Skin of body (tissue), 2 donors: ENCODE data around the gene ETV6. TPM values are rescaled to one million over a fixed set of nuclear protein-coding genes. Genes with fewer than 3 reads are reported as not detected.
A peak's percentile ranks its signal among the peaks of the same experiment; 100 is the strongest.

Source experiments
- DNase-seq: peaks from one replicate; lab custom pipeline; 2025; lab: John Stamatoyannopoulos, UW
- total RNA-seq: library from RNA; depleted of rRNA; stranded (reverse); fragments of >200 nt; gene quantifications from one replicate; pipeline ENCODE4 v1.2.3, GENCODE V29; 2014

Gene ETV6
- total RNA-seq, 1 donor from 2014 or later: 9.0 TPM

DNA sequence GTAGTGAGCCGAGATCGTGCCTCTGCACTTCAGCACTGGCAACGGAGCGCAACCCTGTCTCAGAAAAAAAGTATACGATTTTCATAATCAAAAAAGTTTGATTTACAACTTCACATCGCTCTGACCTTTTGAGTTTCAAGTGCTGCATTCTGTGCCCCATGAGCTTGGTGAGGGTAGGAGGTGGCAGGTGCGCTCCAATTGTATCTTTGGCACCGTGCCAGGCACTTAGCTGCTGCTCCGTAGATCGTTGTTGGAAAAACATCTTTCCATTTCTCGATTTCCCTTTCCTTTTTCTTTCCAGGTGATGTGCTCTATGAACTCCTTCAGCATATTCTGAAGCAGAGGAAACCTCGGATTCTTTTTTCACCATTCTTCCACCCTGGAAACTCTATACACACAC, 203.7 kb downstream of the ETV6 start:
- DNase-seq: no peak

DNA sequence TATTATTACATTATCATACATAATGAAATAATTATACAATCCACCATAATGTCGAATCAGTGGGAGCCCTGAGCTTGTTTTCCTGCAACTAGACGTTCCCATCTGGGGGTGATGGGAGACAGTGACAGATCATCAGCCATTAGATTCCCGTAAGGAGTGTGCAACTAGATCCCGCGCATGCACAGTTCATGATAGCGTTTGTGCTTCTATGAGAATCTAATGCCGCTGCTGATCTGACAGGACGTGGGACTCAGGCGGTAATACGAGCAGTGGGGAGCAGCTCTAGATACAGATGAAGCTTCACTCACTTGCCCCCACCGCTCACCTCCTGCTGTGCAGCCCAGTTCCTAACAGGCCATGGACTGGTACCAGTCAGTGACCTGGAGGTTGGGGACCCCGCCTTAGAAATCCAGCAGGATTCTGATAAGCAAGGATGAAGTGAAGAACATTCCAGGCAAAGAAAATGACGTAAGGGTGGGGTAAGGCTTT, 204.6 kb downstream of the ETV6 start:
- DNase-seq: no peak

DNA sequence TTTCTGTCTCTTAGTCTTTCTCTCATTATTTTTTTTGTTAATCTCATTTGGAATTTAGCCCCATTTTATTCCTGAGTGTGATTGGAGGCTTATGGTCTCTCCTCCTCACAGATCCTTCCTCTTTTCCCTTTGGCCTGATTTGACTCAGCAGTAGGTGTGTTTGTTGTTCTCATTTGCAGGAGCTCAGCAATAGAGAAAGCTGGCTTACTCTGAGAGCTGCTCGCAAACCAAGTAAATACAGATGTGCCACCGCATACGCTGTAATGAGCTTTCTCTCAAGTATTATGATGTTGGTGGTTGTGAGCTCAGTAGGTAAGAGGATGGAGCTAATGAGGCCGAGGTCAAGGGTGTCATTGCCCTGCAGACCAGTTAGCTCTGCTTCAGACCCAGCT, 206.5 kb downstream of the ETV6 start:
- no peak for DNase-seq

DNA sequence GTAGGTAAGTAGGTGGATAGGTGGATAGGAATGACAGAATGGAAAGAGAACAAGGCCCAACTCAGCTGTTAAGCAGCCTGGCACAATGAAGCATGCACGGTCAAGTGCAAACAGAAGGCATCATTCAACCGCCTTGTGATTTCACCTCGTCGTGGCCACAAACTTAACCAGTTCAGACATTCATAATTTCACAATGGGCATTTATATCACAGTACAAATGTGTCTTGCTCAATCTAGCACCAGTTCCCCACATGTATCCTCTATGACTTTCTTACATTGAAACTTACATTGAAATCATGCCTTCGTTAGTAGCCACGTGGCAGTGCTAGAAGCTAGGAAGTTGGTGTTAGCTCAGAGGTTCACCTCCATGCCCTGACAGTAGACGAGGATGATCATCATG, 207.5 kb downstream of the ETV6 start:
- DNase-seq: no peak

DNA sequence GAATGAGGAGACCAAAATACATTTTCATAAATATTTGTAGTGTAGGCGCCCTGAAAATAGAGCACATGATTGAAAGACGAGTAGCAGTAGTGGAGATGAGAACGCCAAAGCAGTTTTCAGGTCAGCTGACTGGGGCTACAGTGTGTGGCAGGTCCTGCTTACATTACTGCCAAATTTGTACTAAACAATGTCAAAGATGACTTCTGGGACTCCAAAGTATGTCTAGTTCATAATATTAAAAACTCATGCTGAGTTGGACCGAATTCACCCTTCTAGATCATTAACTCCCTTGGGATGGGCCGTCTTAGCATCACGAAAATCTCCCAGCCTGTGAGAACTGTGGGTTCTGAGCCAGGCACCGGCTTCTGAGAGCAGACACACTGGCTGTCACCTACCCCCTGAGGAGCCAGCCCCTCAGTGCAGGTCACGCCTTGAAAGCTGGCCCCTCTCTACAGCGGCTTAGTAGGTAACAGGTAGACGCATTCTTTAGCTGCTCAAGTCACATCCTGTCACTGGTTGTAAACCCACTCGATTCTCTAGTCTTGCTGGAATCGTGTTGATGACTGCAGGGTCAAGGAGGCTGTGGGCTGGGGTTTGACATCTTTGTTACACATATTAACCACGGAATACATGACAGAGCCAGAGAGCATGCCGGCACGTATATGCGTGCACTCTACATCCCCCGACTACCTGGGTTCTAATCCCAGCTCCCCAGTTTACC, 210.4 kb downstream of the ETV6 start:
- peak; percentile 10 for DNase-seq

DNA sequence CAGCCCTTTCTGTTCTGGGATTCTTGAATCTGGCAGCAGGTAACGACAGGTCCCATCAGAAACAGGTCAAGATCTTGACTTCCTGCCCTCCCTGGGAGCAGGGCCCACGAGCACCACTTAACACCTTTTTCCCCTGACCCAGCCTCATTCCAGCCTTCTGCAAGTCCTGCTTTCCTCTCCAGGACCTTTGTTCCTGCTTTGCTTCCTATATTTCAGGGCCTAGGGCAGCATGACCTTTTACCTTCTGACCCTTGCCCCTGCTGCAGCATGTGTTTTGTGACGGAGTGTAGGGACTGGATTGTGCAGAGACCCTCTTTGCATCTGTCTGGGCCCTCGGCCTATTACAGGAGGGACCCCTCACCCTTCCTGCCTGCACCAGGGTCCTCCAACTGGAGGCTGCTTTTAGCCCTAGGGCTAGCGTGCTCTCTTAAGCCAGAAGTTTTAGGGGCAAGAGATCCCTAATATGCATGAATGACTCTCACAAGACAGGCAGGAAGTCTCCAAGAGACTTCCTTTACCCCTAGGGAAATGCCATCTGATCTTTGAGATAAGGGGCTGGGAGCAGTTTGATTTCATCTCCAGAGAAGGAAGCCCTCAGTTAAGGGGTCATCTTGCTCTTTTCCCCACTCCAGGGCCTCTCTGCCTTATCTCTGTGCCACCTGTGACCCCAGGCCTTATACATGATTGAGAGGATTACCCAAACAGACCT, 211.8 kb downstream of the ETV6 start:
- no peak for DNase-seq

DNA sequence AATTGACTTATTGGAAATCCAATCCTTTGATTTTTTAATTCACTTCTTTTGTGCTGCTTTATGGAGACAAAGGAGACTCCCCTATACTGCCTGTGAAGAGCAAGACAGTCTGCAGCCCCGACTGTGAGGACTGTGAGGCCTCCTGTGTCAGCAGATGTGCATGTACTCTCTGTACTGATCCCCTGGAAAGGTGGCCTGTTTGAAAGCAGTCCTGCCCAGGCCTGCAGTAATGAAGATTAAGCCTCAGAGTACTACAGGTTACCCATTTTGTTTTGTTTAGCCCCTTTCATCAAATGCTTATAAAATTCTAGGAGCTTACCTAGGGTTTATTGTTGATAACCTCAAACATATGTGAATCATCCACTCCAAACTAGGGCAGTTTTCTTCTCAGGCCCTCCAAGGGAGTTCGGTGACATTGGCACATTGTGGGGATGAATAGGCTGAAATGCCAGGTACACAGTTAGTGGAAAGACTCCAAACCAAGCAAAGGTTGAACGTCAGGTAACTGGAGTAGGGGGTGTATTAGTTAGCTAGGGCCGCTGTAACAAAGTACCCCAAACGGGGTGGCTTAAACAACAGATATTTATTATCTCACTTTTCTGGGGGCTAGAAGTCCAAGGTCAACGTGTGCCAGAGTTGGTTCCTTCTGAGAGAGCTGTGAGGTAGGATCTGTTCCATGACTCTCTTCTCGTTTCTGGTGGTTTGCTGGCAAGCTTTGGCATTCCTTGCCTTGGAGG, 212.6 kb downstream of the ETV6 start:
- DNase-seq: no peak

DNA sequence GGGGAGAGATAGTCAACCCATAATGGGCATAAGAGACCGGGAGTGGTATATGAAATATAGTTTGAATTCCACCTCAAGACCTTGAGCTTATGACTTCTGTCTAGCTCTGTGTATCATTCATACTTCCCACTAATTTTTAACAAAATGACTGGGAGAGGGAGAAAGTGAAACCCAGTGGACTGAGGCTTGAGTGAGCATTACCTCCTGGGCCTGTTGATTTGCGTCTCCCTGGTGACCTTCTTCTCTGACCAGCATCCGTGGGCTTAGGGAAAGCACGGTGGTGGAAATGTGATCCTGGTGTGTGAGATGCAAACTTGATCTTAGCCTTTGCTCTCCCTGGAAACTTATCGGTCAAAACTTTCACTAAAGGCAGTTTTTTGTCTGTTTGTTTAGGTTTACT, 213.3 kb downstream of the ETV6 start:
- no peak for DNase-seq

DNA sequence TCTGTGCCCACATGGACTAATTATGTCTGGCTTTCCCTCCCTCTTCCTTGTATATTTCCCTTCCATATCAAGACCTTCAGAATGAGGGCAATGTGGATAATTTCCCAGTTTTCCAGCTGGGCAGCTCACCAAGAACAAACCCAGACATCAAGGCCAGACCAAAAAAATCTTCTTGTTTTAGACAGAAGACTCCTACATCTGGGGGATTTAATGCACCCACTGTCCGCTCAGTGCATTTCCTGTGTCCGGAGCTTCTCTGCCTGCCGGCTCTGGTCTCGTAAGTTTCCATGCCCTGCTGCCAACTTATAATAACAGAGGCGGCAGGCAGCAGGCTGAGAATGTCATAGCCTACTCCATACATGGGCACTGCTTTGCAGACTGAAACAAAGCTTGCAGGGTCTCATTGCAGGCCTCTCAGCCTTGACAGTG, 214.0 kb downstream of the ETV6 start:
- peak; percentile 25 for DNase-seq

DNA sequence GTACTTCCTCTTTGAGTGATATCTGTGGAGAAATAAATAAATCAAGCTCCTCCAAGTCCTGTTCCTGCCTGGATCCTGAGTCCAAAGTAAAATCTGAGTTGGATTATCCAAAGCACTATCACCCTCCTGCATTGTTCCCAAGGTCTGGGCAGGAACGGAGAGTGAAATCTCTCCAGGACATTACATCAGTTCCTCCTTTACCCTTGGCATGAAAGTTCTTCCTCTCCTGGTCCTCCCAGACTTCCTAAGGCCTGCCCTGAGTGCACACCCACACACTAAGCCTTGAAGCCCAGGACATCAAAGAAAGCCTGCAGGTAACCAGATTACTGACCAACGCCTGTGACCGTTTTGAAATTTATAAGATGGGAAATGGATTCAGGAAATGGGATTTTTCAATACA, 214.5 kb downstream of the ETV6 start:
- DNase-seq: peak; percentile 34

DNA sequence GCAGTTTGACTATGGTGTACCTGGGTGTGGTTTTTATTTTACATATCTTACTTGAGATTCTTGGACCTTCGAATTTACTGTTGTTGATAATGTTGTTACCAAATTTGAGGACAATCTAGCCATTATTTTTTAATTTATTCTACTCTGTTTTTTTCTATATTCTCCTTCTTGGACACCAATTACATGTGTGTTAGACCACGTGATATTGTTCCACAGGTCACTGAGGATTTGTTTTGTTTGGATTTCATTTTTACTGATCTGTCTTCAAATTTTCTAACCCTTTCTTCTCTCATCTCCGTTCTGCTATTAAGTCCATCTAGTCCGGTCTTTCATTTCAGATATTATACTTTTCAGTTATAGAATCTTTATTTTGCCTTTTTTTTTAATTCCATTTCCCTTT, 216.3 kb downstream of the ETV6 start:
- DNase-seq: no peak

DNA sequence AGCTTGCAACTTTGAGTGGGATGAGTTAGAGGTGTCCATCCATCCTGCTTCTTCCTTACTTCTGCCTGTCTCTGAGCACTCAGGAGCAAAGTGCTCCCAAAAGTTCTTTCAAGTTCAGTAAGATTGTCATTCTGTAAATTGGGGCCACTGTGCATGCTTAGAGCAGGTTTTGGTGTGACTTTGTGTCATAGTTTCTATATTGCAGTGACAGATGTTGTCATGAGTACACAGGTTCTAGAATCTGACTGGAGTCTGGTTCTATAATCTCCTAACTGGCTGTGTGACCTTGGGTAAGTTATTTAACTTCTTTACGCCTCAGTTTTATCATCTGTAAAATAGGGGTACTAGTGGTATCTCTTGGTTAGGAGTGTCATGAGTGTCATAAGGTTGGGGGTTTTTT, 218.6 kb downstream of the ETV6 start:
- no peak for DNase-seq

DNA sequence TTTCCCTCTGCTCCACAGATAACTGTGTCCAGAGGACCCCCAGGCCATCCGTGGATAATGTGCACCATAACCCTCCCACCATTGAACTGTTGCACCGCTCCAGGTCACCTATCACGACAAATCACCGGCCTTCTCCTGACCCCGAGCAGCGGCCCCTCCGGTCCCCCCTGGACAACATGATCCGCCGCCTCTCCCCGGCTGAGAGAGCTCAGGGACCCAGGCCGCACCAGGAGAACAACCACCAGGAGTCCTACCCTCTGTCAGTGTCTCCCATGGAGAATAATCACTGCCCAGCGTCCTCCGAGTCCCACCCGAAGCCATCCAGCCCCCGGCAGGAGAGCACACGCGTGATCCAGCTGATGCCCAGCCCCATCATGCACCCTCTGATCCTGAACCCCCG, 219.9 kb downstream of the ETV6 start:
- DNase-seq: no peak

DNA sequence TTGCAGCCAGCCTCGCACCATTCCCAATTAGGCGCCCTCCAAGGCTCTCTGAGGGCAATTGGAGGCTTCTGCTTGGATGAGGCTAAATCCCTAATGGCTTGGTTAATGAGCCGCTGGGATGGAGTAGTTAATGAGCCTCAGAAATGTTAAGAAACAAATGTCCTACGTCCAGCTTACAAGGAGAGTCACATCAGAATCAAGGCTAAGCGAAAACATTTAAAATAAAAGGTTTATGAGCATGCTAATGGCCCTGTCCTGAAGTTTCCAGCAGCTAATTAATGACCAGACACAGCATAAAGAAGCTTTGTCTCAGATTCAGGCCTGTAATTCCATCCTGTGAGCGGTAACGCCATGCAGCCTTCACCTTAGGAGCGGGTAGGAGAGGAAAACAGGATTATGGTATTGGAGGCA, 220.6 kb downstream of the ETV6 start:
- DNase-seq: no peak

DNA sequence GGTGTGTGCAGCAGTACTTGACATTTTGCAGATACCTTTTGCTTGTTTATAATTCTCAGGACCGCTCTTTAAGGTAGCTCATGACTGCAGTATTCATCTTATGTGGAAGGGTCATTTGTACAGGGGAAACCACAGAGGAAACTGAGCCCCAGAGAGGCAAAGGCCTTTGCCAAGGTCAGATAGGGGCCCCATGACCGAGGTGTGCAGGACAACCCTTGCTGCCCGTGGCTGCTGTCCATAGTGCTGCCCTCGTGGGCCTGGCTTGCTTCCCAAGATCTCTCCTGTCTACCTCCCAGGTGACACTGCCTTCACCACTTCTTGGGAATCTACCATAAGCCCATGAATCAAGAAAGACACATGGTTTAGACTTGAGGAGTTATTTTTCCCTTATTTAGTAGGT, 222.6 kb downstream of the ETV6 start:
- no peak for DNase-seq

DNA sequence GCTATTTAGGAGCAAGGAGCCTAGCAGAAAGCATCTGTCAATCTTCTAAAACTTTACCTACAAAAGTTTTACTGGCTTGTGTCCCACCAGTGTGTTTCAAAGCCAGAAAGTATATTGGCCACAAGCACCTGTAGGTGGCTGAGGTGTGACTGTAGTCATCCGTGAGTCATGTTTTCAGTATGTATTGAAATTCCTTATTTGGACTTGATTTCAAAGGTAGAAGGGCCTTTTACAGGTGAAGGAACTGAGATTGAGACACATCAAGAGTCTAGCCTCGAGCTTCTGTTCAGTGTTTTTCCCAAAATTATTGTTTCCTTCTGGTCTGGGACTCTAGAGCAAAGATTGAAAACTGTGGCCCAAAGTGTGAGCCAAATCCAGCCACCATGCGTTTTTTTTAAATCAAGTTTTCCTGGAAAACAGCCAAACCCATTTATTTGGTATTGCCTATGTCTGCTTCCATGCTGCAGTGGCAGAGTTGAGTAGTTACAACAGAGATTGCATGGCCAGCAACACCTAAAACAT, 226.0 kb downstream of the ETV6 start:
- no peak for DNase-seq

DNA sequence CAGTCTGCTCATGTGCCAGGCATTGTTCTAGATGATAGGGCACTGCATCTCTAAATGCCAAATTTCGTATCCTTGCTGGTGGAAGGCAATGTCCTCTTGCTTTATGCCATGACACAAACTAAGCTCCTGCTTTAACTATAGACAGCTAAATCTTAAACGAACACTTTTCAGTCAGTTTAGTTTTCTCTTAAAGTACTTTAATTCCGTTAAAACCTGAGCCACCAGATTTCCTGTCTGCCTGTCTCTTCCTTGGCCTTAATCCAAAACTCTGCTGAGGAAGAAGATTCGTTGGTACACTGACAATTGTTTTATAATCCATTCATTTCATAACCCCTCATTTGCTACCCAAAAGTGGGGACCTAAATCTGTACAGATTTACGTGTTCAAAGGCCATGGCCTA, 226.8 kb downstream of the ETV6 start:
- no peak for DNase-seq

DNA sequence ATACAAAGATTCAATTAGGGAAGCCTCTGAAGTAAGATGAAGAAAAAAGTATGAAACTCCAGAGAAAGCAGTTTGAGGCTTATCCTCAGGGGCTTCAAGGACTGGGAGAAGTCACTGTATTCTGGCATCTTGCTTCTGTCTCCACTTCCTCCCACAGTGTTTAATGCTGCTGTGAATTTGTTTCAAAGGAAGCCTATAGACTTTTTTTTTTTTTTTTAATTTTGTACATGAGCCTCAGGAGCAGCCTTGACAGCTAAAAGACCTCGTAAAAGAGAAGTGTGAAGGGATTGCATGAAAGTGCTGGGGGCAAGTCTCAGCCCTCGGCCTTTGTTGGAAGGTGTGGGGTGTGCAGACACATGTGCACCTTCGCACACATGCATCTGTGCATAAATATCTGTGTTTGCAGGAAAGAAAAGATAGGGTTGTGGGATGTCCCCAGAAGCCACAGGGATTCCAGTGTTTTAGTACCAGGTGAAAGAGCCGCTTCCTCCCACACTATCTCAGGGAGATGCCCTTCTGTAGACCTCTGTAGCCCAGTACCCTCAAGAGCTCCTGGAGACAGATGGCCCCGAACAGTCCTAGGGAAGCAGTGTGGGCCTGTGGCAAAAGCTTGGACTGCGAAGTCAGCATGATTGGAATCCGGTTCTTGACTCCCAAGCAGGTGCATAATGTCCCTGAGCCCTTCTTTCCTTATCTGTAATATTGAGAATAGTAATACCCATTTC, 227.8 kb downstream of the ETV6 start:
- DNase-seq: no peak

DNA sequence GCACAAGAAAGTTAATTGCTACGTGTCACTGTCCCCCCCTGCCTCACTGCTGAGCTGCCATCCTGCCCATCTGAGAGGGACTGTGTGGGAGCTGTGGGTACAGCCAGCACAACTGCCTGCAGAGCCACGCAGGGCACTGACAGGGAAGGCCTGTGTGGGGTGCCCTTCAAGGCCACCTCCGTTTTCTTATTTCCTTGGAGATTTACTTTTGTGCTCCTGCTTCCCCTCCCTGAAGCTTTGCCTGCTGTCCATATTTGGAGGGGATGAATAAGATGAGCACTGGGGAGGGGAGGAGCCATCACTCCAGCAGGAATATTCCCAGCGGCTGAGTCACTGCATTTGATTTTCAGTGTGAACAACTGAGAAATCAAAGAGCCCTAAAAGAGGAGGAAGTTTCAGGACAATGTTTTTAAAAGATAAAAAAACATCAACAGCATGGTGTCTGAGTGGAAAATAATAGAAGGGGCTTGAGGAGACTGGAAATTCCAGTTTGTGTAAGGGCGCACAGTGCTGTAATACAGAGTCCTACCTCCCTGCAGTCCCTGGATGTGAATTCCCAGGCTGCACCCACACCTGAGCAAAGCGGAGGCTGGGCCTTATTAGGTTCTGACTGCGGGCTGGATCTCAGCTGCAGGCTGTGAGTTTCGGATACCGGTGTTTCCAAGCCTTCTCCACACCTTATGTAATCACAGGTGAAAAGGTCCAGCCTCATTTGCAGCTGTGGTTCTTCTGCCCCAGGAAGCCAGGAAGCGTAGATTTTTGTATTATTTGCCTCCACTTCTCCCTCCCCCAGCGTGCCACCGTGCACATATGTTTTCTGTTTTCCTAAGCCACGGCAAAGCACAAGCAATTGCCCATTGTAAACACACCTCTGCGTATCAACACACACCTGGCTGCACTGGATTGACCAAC, 228.7 kb downstream of the ETV6 start:
- DNase-seq: peak; percentile 5

DNA sequence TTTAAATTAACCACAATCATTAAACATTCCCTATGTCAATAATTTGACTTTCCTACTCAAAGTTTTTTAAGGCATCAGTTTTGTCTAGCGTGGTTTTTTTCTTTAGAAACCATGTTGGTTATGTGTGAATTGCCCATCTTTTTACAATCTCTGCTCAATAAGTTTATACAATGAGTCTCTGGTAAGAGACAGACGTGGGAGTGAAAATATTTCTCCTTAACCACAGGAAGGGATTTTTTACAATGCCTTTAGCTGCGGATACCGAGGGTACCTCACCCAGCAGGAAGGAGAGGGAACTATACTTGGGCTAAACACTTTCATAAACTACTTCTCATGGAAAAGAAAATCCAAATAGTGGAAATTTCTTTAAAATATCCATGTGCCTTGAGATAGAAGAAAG, 229.8 kb downstream of the ETV6 start:
- DNase-seq: no peak
